Kasumi-1 (cell line): ENCODE data around the gene CCNG2.

Experiments
- DNase-seq, 2 experiments: peaks; one replicate each; lab custom pipeline; 2025; lab: John Stamatoyannopoulos, UW

CCNG2 gene

DNA sequence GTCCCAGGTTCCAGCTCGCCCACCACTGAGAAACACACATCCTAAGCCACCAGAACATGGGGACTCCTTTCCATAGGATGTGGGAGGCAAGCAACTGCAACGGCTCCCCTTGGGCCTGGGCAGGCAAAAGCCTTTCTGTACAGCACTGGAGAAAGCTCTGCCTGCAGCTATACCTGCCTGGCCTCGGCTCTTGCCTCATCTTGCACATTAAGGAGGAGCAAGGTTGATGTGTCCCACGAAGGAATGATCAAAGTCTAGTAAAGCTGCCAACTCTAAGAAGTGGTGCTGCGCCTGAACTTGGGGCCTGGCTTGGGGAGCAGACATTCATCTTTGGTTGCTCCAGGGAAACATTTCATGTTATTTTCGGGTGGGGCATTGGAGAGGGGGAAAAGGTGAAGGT, 19.6 kb downstream of the CCNG2 start:
- no peak for DNase-seq

DNA sequence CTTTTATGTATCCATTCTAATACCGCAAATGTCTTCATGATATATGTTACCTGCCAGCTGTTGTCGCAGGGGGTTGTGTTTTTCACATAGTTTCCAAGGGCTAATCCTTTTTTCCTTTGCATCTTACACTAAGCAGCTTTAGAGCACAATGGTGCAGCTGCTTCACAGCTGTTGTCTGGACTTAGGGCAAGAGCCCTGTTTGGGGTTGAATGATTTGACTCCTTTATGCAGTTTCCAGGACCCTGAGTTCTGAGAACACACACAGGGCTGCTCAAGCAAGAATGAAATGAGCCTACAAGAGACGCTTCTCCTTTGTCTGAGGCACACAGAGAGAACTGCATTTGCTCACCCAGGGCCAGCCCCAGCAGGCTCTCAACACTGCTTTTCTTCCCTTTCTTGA, 20.2 kb downstream of the CCNG2 start:
- DNase-seq: no peak

DNA sequence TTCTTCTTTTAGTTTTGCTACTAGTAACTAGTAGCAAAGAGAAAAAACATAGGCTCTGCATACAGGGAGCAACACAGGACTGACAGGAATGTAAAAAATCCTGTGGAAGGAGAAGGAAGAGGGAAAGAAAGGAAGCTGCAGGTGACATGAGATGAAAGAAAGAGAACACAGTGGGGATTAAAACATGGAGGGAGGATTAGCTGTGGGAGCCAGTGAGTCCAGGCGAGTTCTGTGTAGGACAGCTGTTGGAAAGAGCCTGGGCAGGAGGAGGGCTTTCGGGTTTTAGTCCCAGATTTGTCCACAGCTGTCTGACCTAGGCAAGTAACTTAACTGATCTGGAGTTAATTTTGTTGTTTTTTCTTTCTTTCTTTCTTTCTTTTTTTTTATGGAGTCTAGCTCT, 21.6 kb downstream of the CCNG2 start:
- DNase-seq: no peak

- DNase-seq: no peak
These were observed 22.5 kb downstream of the CCNG2 start for GRCh38 chr4:77179519-77179918.

DNA sequence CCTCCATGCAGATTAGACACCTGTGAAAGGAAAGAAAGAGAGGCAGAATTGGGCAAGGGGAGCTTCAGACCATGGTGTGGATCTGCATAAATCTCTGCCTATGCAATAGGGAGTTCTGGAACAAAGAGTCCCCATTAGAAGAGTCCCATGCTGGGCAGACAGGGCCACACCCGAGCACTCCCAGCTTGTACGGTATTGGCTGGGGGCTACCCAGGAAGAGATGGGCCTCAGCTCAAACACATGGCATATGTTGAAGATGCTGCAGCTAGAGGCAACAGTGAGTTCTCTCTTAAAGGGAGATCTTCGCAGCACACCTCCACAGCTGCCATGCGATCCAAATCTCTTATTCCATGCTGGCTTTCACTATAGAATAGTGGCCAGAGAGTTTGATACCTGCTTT, 24.7 kb downstream of the CCNG2 start:
- DNase-seq: no peak

GRCh38 chr4:77183777-77184420, 26.9 kb downstream of the CCNG2 start:
- no peak for DNase-seq

DNA sequence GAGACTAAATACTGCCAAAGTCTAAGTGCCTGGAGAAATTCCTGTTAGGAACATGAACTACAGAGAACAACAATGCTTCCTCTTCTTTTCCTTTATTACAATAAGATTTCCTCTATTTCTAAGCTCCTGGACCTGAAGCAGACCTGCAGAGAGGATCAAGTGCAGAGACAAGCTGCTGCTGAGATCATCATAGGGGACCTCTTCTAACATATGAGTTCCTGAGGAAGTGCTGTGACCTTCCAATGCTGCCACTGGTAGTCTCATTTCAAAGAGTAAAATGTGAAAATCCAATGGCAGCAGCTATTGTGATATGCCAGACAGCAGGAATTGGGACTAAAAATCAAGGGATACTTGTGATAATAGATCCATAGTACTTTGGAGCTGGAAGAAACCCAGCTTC, 28.0 kb downstream of the CCNG2 start:
- no peak for DNase-seq

DNA sequence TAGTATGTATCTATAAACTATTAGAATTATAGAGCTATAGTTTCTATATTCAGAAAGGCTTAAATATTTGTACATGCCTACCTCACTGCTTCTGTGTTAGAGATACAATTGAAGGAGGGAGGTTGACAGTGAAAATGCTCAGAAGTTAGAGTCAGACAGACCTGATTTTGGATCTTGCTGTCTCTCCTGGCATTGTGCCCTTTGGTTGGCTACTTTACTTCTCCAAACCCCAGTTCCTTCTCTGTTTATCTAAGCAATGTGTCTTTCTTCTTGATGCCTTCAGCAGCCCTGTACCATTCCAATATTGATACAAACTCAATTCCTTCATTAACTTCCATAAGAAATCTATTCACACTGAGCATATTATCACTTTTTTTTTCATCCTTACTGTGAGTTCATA, 28.7 kb downstream of the CCNG2 start:
- DNase-seq: no peak

DNA sequence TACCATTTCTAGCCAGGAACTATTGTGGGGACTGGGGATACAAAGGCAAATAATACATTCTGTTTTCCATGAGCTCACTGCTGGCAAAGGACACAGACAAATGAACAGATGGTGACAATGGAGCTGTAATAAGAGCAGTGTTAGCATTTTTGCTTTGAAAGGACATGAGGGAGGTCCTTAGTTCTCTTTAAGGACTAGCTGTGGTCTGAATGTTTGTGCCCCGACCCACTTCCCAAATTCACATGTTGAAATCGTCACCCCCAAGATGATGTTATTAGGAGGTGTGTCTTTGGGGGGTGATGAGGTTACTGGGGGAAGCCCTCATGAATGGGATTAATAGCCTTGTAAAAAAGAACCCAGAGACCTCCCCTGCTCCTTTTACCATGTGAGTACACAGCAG, 30.3 kb downstream of the CCNG2 start:
- no peak for DNase-seq

GRCh38 chr4:77188498-77189220, 31.7 kb downstream of the CCNG2 start:
- DNase-seq: no peak

DNA sequence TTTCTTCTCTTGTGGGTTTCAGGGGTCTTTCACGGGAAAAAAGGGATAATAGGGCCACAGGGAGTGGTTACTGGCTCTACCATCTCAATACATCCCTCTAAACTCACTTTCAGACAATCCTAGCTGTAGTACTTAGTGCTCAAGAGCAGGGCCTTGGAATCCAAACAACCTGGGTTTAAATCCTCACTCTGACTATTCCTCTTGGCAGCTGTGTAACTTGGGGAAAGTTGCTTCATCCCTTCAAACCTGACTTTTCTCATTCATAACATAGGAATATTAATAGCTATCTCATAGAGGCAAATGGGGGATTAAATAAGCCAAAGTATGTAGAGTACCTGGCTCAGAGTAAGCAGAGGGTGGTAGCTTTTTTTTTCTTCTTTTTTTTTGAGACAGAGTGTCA, 32.4 kb downstream of the CCNG2 start:
- DNase-seq: no peak

- DNase-seq: no peak
These were observed 33.0 kb downstream of the CCNG2 start for GRCh38 chr4:77190053-77190452.

GRCh38 chr4:77193046-77193445, 36.0 kb downstream of the CCNG2 start:
- DNase-seq: no peak

DNA sequence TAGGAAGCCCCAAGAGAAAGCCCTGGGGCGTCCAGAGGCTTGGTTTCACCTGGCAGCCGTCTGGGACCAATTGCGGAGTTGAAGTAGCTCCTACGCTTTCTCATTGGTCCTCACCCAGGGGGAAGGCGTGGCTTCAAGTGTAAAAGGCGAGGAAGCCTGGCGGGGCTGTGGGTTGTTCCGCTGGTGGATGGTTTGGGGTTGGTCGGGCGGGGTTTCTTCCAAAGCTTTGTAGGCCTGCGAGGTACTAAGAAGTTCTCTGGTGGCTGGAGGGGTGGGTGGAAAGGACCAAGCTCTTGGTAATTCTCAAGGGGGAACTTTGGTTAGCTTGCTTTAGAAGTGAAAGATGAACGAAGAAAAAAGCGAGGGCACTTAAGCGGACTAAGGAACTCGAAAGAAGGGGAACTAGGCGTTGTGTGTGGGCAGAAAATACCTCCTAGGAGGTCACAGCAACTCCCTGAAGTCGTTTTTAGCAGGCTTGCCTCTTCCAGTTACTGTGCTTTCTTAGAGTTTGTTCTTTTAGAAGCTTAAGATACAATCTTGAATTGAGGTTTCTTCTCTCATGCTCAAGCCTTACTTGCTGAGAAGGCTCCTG, 36.6 kb downstream of the CCNG2 start:
- peak; percentile 88 to 91 for DNase-seq

DNA sequence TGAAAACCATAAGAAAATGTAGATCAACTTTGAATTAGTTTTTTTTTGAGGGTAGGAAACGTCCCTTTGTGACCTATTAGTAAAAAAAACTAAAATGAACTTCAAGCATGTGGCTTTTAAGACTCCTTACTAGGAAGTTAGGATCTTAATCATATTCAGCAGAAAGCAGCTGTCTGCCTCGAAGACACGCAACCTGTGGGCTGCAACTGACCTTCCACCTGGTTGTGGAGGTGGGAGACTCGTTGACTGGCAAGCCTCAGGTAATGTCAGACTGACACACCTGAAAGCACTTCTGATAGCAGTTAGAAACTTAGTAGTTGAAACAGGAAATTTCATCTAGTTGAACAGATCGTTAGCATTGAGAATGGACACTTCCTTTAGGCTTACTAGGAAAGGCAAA, 37.4 kb downstream of the CCNG2 start:
- no peak for DNase-seq

GRCh38 chr4:77194989-77195388, 38.0 kb downstream of the CCNG2 start:
- DNase-seq: no peak

DNA sequence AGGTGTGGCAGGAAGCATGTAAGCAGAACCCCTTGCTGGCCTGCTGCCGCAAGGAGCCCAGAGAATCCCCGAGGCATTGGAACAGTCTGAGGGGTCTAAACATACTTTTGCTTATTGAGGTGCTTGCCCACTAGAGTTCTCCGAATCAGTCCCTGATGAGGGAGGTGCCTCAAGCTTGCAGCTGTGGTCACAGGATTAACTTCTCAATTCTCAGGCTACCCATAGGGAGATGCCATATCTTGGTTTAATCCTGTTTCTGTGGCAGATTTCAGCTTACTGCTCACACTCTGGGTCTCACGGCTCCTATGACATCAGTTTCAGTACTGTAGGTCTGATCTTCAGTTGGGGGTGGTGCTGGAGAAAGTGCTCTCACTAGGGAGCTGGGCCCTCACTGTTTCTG, 39.9 kb downstream of the CCNG2 start:
- no peak for DNase-seq

- no peak for DNase-seq
These were observed 40.4 kb downstream of the CCNG2 start for GRCh38 chr4:77197361-77197760.

DNA sequence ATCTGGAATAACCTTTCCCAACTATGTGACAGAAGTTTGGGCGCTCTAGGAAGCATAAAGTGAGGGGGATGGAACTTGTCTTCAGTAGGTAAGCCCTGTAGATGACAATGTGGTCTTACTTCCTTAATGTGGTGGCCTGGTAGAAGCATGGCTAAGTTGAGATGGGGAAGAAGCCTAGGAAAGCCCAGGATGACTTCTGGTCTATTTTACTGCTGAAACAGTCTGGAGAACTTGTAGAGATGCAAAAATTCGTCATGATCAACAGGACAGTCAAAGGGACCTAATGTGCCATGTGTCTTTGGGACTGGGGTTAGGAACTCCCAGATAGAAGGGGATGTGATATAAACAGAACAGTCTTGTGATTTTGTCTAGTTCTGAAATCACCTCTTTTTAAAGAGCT, 40.8 kb downstream of the CCNG2 start:
- DNase-seq: peak in 1 of 2 experiments; percentile 19

GRCh38 chr4:77199276-77199675, 42.3 kb downstream of the CCNG2 start:
- DNase-seq: no peak

GRCh38 chr4:77199701-77200100, 42.7 kb downstream of the CCNG2 start:
- no peak for DNase-seq

DNA sequence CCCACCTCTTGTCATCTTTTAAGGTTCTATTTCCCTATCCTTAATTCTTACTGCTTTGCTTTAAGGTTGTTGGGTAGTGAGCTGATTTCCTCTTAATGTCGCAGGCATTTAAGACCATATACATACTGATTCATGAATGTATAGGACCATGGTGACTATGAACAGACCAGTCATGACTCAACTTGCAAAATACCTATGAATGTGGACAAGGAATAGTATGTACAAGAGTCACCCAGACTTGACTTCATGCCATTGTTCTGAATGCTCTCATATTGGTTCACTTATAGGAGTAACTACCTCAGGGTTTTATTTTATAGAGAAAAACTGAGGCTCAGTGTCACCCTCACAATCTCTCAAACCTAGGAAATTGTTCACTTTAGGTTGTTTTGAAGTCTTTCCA, 44.3 kb downstream of the CCNG2 start:
- no peak for DNase-seq

DNA sequence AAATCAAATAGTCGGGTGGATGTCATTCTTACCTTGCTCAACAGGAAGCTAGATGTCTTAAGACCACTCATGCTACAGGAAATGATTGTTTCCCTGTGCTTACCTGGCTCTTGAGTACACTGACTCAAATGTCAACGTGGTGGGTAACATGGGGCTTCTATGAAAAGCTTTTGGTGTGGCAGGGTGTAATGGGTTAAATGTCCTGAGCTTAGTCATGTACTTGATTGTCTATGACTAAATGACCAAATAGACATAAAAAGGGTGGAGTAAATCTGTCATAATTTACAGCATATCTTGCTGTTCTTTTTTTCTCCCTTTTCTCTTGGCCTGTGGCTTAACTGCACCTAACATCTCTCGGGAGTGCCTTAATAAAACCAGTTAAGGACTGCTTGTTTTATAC, 44.9 kb downstream of the CCNG2 start:
- no peak for DNase-seq

DNA sequence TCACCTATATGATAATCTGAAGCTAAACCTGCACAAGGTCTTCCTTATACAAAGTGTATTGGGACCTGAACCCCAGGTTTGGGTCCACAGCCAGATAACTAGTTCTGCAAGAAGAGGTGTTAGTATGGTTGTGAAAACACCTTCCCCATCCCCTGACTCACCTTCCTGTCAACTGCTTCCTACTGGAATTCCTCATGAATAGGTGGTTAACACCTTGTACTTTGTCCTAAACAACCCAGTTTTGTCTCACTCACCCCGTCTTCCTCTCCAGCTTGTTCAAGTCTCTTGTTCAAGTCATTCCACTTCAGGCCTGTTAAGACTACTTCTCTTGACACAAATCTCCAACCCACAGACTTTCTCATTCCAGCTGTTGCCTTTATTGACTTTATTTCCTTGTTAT, 45.5 kb downstream of the CCNG2 start:
- no peak for DNase-seq
